ENCODE measurements around the gene EP400.

EP400 gene

DNA sequence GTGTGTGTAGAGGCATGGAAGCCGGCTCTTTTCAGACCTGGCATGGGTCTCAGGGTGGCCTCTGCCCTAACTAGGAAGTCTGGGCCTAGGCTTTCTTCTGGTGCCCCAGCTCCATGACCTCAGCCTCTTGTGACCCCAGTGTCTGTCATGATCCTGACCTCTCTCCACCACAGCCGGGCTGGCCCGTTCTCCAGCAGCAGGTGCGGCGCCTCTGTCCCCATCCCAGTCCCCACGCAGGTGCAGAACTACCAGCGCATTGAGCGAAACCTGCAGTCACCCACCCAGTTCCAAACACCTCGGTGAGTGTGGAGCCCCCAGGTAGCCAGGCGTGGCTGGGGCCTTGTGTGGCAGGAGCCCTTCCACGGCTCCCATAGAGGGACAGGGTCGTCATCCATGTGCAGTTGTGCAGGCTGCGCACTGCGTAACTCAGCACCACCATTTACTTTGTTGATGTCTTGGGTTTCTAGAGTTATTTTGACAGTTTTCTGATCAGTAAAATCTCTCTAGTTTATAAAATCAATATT, 35.5 kb upstream of the EP400 start:
- Histone ChIP-seq H3K79me2 (ENCODE audit: control insufficient read depth, low read length) (no peaks in the 10 kb centered on the region), H3K4me3 (ENCODE audit: low read length) (no peak overlapping the region), H3K36me3 (ENCODE audit: control insufficient read depth, low read length) (no peaks in the 10 kb centered on the region), H3F3A (ENCODE audit: control insufficient read depth, insufficient read depth) (no peaks in the 10 kb centered on the region), H3K4me2 (ENCODE audit: low read length) (no peak overlapping the region), H3K27ac (ENCODE audit: low read depth, low read length) (no peak overlapping the region), H3K9me3 (ENCODE audit: control insufficient read depth, insufficient read depth, low read length) (no peaks in the 10 kb centered on the region), H3K4me1 (ENCODE audit: control insufficient read depth, low read length) (no peaks in the 10 kb centered on the region), H4K20me1 (ENCODE audit: control insufficient read depth, insufficient read depth, low read depth, low read length) (no peaks in the 10 kb centered on the region), H3K27me3 (ENCODE audit: control insufficient read depth, low read length) (no peaks in the 10 kb centered on the region), H3K9me2 (replicated peaks; ENCODE audit: control insufficient read depth, low read length) (no peaks in the 10 kb centered on the region)
- TF ChIP-seq, protein P1, sequence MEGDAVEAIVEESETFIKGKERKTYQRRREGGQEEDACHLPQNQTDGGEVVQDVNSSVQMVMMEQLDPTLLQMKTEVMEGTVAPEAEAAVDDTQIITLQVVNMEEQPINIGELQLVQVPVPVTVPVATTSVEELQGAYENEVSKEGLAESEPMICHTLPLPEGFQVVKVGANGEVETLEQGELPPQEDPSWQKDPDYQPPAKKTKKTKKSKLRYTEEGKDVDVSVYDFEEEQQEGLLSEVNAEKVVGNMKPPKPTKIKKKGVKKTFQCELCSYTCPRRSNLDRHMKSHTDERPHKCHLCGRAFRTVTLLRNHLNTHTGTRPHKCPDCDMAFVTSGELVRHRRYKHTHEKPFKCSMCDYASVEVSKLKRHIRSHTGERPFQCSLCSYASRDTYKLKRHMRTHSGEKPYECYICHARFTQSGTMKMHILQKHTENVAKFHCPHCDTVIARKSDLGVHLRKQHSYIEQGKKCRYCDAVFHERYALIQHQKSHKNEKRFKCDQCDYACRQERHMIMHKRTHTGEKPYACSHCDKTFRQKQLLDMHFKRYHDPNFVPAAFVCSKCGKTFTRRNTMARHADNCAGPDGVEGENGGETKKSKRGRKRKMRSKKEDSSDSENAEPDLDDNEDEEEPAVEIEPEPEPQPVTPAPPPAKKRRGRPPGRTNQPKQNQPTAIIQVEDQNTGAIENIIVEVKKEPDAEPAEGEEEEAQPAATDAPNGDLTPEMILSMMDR (IDR thresholded peaks at IDR 0.05; ENCODE audit: low read depth, low read length, poor library complexity, severe bottlenecking), result no peak

DNA sequence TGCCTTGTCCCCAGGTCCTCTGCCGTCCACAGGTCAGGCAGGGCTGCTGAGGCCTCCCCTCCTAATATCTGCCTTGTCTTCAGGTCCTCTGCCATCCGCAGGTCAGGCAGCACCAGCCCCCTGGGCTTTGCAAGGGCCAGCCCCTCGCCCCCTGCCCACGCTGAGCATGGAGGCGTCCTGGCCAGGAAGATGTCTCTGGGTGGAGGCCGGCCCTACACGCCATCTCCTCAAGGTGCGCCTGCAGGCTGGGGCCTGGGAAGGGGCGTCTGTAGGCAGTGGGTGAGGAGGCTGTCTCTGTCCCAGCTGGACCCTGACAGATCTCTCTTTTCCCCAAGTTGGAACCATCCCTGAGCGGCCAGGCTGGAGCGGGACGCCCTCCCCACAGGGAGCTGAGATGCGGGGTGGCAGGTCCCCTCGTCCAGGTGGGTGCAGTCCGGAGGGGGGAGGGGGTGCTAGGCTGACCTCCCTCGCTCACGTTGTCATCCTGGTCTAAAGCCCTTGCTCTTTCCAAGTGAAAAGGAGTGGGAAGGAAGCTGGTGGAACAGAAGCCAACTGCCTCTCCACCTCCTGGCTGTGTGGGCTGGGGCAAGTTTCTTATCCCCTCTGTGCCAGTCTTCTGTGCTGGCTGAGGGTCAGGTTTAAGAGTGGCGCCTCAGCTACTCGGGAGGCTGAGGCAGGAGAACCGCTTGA, 34.6 kb upstream of the EP400 start:
- Histone ChIP-seq H3K9me3 (ENCODE audit: control insufficient read depth, insufficient read depth, low read length) (no peaks in the 10 kb centered on the region), H3F3A (ENCODE audit: control insufficient read depth, insufficient read depth) (no peaks in the 10 kb centered on the region), H3K9me2 (replicated peaks; ENCODE audit: control insufficient read depth, low read length) (no peaks in the 10 kb centered on the region), H3K27ac (ENCODE audit: low read depth, low read length) (no peak overlapping the region), H3K4me1 (ENCODE audit: control insufficient read depth, low read length) (no peaks in the 10 kb centered on the region), H3K4me3 (ENCODE audit: low read length) (no peak overlapping the region), H3K79me2 (ENCODE audit: control insufficient read depth, low read length) (no peaks in the 10 kb centered on the region), H3K27me3 (ENCODE audit: control insufficient read depth, low read length) (no peaks in the 10 kb centered on the region), H4K20me1 (ENCODE audit: control insufficient read depth, insufficient read depth, low read depth, low read length) (no peaks in the 10 kb centered on the region), H3K4me2 (ENCODE audit: low read length) (no peak overlapping the region), H3K36me3 (ENCODE audit: control insufficient read depth, low read length) (no peaks in the 10 kb centered on the region)
- TF ChIP-seq, protein P1 (IDR thresholded peaks at IDR 0.05; ENCODE audit: low read depth, low read length, poor library complexity, severe bottlenecking), result no peak

DNA sequence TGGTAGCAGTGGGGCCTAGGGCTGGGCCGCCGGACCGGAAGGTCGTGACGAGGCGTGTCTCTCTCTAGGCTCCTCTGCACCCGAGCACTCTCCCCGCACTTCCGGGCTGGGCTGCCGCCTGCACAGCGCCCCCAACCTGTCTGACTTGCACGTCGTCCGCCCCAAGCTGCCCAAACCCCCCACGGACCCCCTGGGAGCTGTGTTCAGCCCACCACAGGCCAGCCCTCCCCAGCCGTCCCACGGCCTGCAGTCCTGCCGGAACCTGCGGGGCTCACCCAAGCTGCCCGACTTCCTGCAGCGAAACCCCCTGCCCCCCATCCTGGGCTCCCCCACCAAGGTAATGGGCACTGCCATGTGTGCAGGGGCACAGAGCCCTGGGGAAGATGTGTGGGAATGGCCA, 33.9 kb upstream of the EP400 start:
- no peaks in the 10 kb centered on the region for H3K36me3 ChIP-seq (ENCODE audit: control insufficient read depth, low read length)

More for the DNA sequence above, 33.9 kb upstream of the EP400 start:
- H3K9me2 ChIP-seq (replicated peaks; ENCODE audit: control insufficient read depth, low read length), result no peaks in the 10 kb centered on the region
- H3K9me3 ChIP-seq (ENCODE audit: control insufficient read depth, insufficient read depth, low read length), result no peaks in the 10 kb centered on the region
- no peak overlapping the region for H3K4me3 ChIP-seq (ENCODE audit: low read length)
- H3K27ac ChIP-seq (ENCODE audit: low read depth, low read length), result no peak overlapping the region
- no peaks in the 10 kb centered on the region for H3K79me2 ChIP-seq (ENCODE audit: control insufficient read depth, low read length)
- H3F3A ChIP-seq (ENCODE audit: control insufficient read depth, insufficient read depth), result no peaks in the 10 kb centered on the region
- no peak overlapping the region for H3K4me2 ChIP-seq (ENCODE audit: low read length)
- H4K20me1 ChIP-seq (ENCODE audit: control insufficient read depth, insufficient read depth, low read depth, low read length), result no peaks in the 10 kb centered on the region
- no peaks in the 10 kb centered on the region for H3K4me1 ChIP-seq (ENCODE audit: control insufficient read depth, low read length)
- H3K27me3 ChIP-seq (ENCODE audit: control insufficient read depth, low read length), result no peaks in the 10 kb centered on the region
- no peak for TF ChIP-seq EZH2phosphoT487 (IDR thresholded peaks at IDR 0.05; ENCODE audit: borderline replicate concordance, low read length)
- TF ChIP-seq, protein P1 (IDR thresholded peaks at IDR 0.05; ENCODE audit: low read depth, low read length, poor library complexity, severe bottlenecking), result peak; percentile 21
